Stimulated activated CD4-positive, alpha-beta T cell treated with anti-CD3 and anti-CD28 coated beads, TNF-alpha, amount 100 ng/mL, for 1 hour (primary cell): ENCODE results near the gene OR5K4.
"Not testable (repeated sequence)": the region's sequence is repeated elsewhere in the genome, so short reads cannot be mapped to it uniquely, and the experiment has no call there.

Source experiments
- DNase-seq, 3 donors: peaks; one replicate each; pipeline ENCODE4 v3.0.0-alpha.2; 2020; ENCODE audit warnings: low read depth in 3 of 3, low spot score in 1 of 3

The OR5K4 gene

DNA sequence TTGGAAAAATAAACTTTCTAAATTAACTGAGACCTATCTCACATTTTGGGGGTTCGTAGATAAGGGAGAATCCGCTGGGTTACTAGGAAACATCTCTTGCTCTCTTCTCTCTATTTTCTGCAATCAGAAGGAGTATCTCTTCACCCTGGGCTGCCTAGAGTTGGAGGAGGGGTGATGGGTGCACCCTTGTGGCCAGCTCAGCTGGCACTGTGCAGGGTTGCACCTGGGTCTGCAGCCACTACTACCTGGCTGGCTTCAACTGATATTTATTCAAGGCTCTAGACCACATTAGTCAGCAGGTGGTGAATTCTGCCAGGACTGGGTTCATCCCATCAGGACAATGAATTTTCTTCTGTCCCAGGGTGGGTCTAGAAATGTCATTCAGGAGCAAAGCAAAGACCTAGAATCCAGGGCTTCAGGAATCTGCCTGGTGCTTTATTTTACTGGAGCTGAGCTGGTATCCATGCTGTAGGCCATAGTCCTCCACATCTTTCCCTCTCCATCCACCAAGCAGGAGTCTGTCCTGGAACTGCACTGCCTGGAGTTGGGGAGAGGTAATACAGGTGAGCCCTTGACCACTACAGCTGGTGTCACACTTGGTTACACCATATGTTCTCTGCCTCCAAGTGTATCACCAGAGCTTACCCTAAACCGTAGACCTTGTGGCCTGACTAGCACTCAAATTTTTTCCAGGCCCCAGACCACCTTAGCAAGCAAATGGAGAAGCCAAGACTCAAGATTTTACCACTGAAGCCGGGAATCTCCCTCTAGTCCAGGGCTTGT lies 14.0 kb downstream of the OR5K4 start:
- DNase-seq: no peak

DNA sequence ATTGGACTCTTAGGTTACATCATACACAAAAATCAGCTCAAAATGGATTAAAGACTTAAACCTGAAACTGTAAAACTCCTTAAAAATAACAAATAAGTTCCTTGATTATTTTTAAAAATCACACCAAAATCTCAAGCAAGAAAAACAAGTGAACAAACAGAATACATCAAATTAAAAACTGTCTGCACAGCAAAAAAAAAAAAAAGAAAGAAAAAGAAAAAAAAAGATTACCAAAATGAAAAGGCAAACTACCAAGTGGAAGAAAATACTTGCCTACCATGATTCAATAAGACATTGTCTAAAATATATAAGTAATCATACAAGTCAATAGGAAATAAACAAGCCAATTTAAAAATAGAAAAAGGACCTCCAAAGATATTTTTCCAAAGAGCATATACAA lies 17.5 kb downstream of the OR5K4 start:
- no peak for DNase-seq

- no peak for DNase-seq
Measured at GRCh38 chr3:98371853-98372252, 18.2 kb downstream of the OR5K4 start.

GRCh38 chr3:98372445-98372844 lies 18.8 kb downstream of the OR5K4 start:
- no peak for DNase-seq

GRCh38 chr3:98376631-98377030 lies 23.0 kb downstream of the OR5K4 start:
- no peak for DNase-seq

GRCh38 chr3:98388147-98388546 lies 34.5 kb downstream of the OR5K4 start:
- DNase-seq: no peak

DNA sequence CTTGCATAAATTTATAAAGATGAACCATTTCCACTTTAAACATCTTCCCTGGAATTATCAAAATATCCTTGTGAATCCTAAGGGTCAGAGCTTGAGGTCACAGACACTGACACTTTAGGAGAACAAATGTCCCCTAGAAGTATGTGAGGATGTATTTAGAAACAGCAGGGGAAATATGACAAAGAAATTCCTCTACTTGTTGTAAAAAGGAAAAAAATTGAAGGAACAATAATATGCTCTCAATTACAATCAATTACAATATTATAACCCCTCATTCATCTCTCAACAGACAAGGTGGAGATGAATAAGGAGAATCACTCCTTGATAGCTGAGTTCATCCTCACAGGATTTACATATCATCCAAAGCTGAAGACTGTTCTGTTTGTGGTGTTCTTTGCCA lies 36.7 kb downstream of the OR5K4 start, which contains the start of gene OR5K3:
Gene OR5K3, plus strand, starts transcription at position 301 of the 400 bp plus-strand sequence. Its CDS starts 0 bp downstream, at position 301.
- no peak for DNase-seq

DNA sequence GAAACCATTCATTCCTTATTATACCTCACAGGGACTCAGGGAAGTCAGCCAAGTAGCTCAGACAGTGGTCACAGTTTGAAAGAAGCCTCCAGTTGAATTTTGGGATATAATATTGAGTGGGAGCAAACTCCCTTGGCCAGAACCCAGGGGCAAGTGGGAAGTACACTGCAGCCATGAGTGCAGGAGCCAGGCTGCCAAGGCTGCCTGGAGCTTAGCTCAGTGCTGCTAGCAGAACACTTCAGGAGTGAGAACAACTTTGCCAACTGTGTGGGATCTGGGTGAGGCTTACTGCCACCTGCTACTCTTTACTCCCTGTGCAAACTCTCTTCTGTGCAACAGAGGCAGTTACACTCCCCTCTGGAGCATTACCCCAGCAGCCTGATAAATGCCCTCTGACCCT lies 41.4 kb downstream of the OR5K4 start:
- no peak for DNase-seq

- DNase-seq: not testable (repeated sequence)
Measured at GRCh38 chr3:98396482-98396881, 42.8 kb downstream of the OR5K4 start.

GRCh38 chr3:98398513-98398912 lies 44.9 kb downstream of the OR5K4 start:
- no peak for DNase-seq

GRCh38 chr3:98402507-98402906 lies 48.9 kb downstream of the OR5K4 start:
- DNase-seq: no peak

- DNase-seq: no peak
Measured at GRCh38 chr3:98404010-98404409, 50.4 kb downstream of the OR5K4 start.
